Activated naive CD4-positive, alpha-beta T cell treated with anti-CD3 and anti-CD28 coated beads, Interleukin-2, amount 50 U/mL, for 72 hours (primary cell): ENCODE data around the gene RPL41. TPM values are rescaled to one million over a fixed set of nuclear protein-coding genes. Genes with fewer than 3 reads are reported as not detected.
A peak's percentile ranks its signal among the peaks of the same experiment; 100 is the strongest.
"Not testable (repeated sequence)": the region's sequence is repeated elsewhere in the genome, so short reads cannot be mapped to it uniquely, and the experiment has no call there.

Source experiments
- ATAC-seq, 2 donors: fragments of 150-1000 bp; cut with Tn5 transposase; 2 replicates each; pipeline ENCODE4 v1.10.0; 2021; ENCODE audit warnings: mild to moderate bottlenecking in 2 of 2, moderate library complexity in 2 of 2
- DNase-seq, 2 donors: peaks; one replicate each; pipeline ENCODE4 v3.0.0; 2021 to 2022; ENCODE audit warnings: low spot score in 2 of 2
- H3K27ac Mint-ChIP-seq, 2 donors: one replicate each; pipeline ENCODE4 v1.8.0; 2022; ENCODE audit warnings: mild to moderate bottlenecking in 2 of 2, mixed read lengths in 2 of 2
- H3K36me3 Mint-ChIP-seq, 2 donors: one replicate each; pipeline ENCODE4 v1.8.0; 2022; ENCODE audit warnings: mixed read lengths in 2 of 2
- H3K9me3 Mint-ChIP-seq, 2 donors: one replicate each; pipeline ENCODE4 v1.8.0; 2022; ENCODE audit warnings: mixed read lengths in 2 of 2
- total RNA-seq, 2 donors: library from RNA; stranded (reverse); gene quantifications; one replicate each; pipeline ENCODE4 v1.2.3, GENCODE V29; 2022

Gene RPL41
- total RNA-seq, 2 donors from 2014 or later: 5,050 to 5,339 TPM

- H3K9me3 Mint-ChIP-seq: no peaks in the 10 kb centered on the region
- no peaks in the 10 kb centered on the region for H3K36me3 Mint-ChIP-seq
- DNase-seq (peak in 1 of 2 donors; percentile 49), ATAC-seq (no peak)
- H3K27ac Mint-ChIP-seq: peak overlapping the region in 1 of 2 donors; percentile 18
Measured at GRCh38 chr12:56097738-56098137, 18.7 kb upstream of the RPL41 start.

- no peaks in the 10 kb centered on the region for H3K9me3 Mint-ChIP-seq
- ATAC-seq: no peak
- DNase-seq: no peak
- no peak overlapping the region for H3K27ac Mint-ChIP-seq
- no peaks in the 10 kb centered on the region for H3K36me3 Mint-ChIP-seq
Measured at GRCh38 chr12:56098592-56098991, 17.8 kb upstream of the RPL41 start.

- peak overlapping the region in 1 of 2 donors; percentile 13 for H3K27ac Mint-ChIP-seq
- no peak for ATAC-seq
Measured at GRCh38 chr12:56099787-56100186, 16.6 kb upstream of the RPL41 start.

GRCh38 chr12:56101045-56101444, 15.4 kb upstream of the RPL41 start:
- DNase-seq: no peak
- peak overlapping the region in 1 of 2 donors; percentile 18 for H3K27ac Mint-ChIP-seq
- H3K9me3 Mint-ChIP-seq: no peaks in the 10 kb centered on the region
- ATAC-seq: no peak
- peaks cover 17 to 18% of the 10 kb centered on the region in 2 donors for H3K36me3 Mint-ChIP-seq

More at GRCh38 chr12:56099787-56100186, 16.6 kb upstream of the RPL41 start:
- DNase-seq: no peak
- H3K9me3 Mint-ChIP-seq: no peaks in the 10 kb centered on the region
- H3K36me3 Mint-ChIP-seq: peaks cover 6% of the 10 kb centered on the region in 2 donors

- peak overlapping the region in 1 of 2 donors; percentile 90 for H3K27ac Mint-ChIP-seq
- DNase-seq (no peak), ATAC-seq (no peak)
- H3K9me3 Mint-ChIP-seq: no peaks in the 10 kb centered on the region
- H3K36me3 Mint-ChIP-seq: peaks cover 30 to 32% of the 10 kb centered on the region in 2 donors
Measured at GRCh38 chr12:56102683-56103065, 13.8 kb upstream of the RPL41 start.

- peak in 1 of 2 donors; percentile 15 for ATAC-seq
- no peak for DNase-seq
- no peaks in the 10 kb centered on the region for H3K9me3 Mint-ChIP-seq
- H3K27ac Mint-ChIP-seq: peak overlapping the region; percentile 90 to 99
- peaks cover 32 to 35% of the 10 kb centered on the region in 2 donors for H3K36me3 Mint-ChIP-seq
Measured at GRCh38 chr12:56103066-56103711, 13.2 kb upstream of the RPL41 start.

- Mint-ChIP-seq H3K36me3 (peaks cover 32 to 41% of the 10 kb centered on the region in 2 donors), H3K9me3 (no peaks in the 10 kb centered on the region), H3K27ac (peak overlapping the region; percentile 90 to 99)
- ATAC-seq (no peak), DNase-seq (no peak)
Measured at GRCh38 chr12:56103823-56104108, 12.7 kb upstream of the RPL41 start.

- Mint-ChIP-seq H3K27ac (peak within 1 kb of the TSS; percentile 90 to 99), H3K9me3 (no peaks in the 10 kb centered on the region), H3K36me3 (peaks cover 32 to 46% of the 10 kb centered on the region in 2 donors)
- peak; percentile 90 to 94 for ATAC-seq
- peak; percentile 94 to 97 for DNase-seq
Measured at GRCh38 chr12:56104109-56104814, 12.2 kb upstream of the RPL41 start, which contains the start of gene PA2G4. PA2G4 (plus strand) TSS chr12:56104559; CDS start chr12:56104738, 179 bp downstream.

GRCh38 chr12:56104815-56105608, 11.4 kb upstream of the RPL41 start:
- peak in 1 of 2 donors; percentile 38 for DNase-seq
- ATAC-seq: peak; percentile 3 to 15
- H3K9me3 Mint-ChIP-seq: no peaks in the 10 kb centered on the region
- H3K27ac Mint-ChIP-seq: peak overlapping the region; percentile 90 to 99
- peaks cover 33 to 54% of the 10 kb centered on the region in 2 donors for H3K36me3 Mint-ChIP-seq

- Mint-ChIP-seq H3K27ac (peak overlapping the region; percentile 90 to 99), H3K36me3 (peaks cover 39 to 59% of the 10 kb centered on the region in 2 donors), H3K9me3 (no peaks in the 10 kb centered on the region)
- DNase-seq: no peak
- ATAC-seq: no peak
Measured at GRCh38 chr12:56105609-56105902, 10.9 kb upstream of the RPL41 start.

GRCh38 chr12:56107242-56107641, 9.2 kb upstream of the RPL41 start:
- no peak for ATAC-seq
- no peaks in the 10 kb centered on the region for H3K9me3 Mint-ChIP-seq
- no peak for DNase-seq
- peaks cover 46 to 76% of the 10 kb centered on the region in 2 donors for H3K36me3 Mint-ChIP-seq
- H3K27ac Mint-ChIP-seq: peak overlapping the region in 1 of 2 donors; percentile 45

GRCh38 chr12:56110571-56110970, 5.9 kb upstream of the RPL41 start:
- ATAC-seq (no peak), DNase-seq (no peak)
- peak overlapping the region; percentile 56 for H3K27ac Mint-ChIP-seq

GRCh38 chr12:56114084-56114483, 2.3 kb upstream of the RPL41 start:
- DNase-seq (no peak), ATAC-seq (no peak)
- Mint-ChIP-seq H3K9me3 (no peaks in the 10 kb centered on the region), H3K36me3 (peaks cover 42 to 66% of the 10 kb centered on the region in 2 donors), H3K27ac (peak overlapping the region; percentile 19 to 51)

More at GRCh38 chr12:56110571-56110970, 5.9 kb upstream of the RPL41 start:
- peaks cover 33 to 77% of the 10 kb centered on the region in 2 donors for H3K36me3 Mint-ChIP-seq
- H3K9me3 Mint-ChIP-seq: no peaks in the 10 kb centered on the region

GRCh38 chr12:56115329-56115728, 1.1 kb upstream of the RPL41 start:
- Mint-ChIP-seq H3K36me3 (peaks cover 41 to 54% of the 10 kb centered on the region in 2 donors), H3K9me3 (no peaks in the 10 kb centered on the region), H3K27ac (peak overlapping the region; percentile 96 to 100)
- ATAC-seq (no peak), DNase-seq (no peak)

- H3K36me3 Mint-ChIP-seq: peaks cover 31 to 35% of the 10 kb centered on the region in 2 donors
- DNase-seq: not testable (repeated sequence)
Measured at GRCh38 chr12:56117082-56117706, 761 bp downstream of the RPL41 start.

GRCh38 chr12:56117778-56118687, 1.6 kb downstream of the RPL41 start, which contains the start of gene ZC3H10:
ZC3H10 (plus strand) TSS chr12:56118266; CDS start chr12:56120563, 2,297 bp downstream.
- Mint-ChIP-seq H3K36me3 (peaks cover 28 to 31% of the 10 kb centered on the region in 2 donors), H3K9me3 (no peaks in the 10 kb centered on the region), H3K27ac (peak within 1 kb of the TSS; percentile 96 to 100)
- DNase-seq (peak; percentile 96 to 98), ATAC-seq (peak; percentile 87 to 91)

More at GRCh38 chr12:56117082-56117706, 761 bp downstream of the RPL41 start:
- peak overlapping the region; percentile 96 to 100 for H3K27ac Mint-ChIP-seq
- not testable (repeated sequence) for H3K9me3 Mint-ChIP-seq, ATAC-seq
